ENCODE data around the gene MTSS2. TPM values are rescaled to one million over a fixed set of nuclear protein-coding genes. Genes with fewer than 3 reads are reported as not detected.

MTSS2 gene
- total and polyA plus RNA-seq, 2 donors from 2014 or later: 19.2 to 33.0 TPM

DNA sequence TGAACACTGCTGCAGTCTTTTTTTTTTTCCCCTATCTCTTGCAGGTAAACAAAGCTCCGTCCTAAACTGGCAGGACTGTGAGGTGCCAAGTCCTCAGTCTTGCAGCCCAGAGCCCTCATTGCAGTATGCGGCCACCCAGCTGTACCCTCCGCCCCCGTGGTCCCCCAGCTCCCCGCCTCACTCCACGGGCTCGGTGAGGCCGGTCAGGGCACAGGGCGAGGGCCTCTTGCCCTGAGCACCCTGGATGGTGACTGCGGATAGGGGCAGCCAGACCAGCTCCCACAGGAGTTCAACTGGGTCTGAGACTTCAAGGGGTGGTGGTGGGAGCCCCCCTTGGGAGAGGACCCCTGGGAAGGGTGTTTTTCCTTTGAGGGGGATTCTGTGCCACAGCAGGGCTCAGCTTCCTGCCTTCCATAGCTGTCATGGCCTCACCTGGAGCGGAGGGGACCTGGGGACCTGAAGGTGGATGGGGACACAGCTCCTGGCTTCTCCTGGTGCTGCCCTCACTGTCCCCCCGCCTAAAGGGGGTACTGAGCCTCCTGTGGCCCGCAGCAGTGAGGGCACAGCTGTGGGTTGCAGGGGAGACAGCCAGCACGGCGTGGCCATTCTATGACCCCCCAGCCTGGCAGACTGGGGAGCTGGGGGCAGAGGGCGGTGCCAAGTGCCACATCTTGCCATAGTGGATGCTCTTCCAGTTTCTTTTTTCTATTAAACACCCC is 25.7 kb downstream of the MTSS2 start:
- Histone ChIP-seq H3K4me1 (ENCODE audit: control insufficient read depth in 2 of 3, insufficient read depth in 2 of 3, low read depth in 1 of 3, low read length in 3 of 3) (no peaks in the 10 kb centered on the region), H3K4me3 (ENCODE audit: low read length in 3 of 3) (no peak overlapping the region), H3K27ac (ENCODE audit: low read depth in 2 of 2, low read length in 2 of 2) (no peak overlapping the region), H3K27me3 (ENCODE audit: control insufficient read depth, insufficient read depth, low read length) (no peaks in the 10 kb centered on the region), H3K36me3 (ENCODE audit: control insufficient read depth in 2 of 3, insufficient read depth in 3 of 3, low read length in 3 of 3) (peaks cover 0 to 4% (median 4%) of the 10 kb centered on the region in 3 donors), H3K9me3 (ENCODE audit: control insufficient read depth in 2 of 3, insufficient read depth in 1 of 3, low read length in 3 of 3) (no peaks in the 10 kb centered on the region), H3K9ac (ENCODE audit: low read length in 3 of 3) (no peak overlapping the region)
- DNase-seq (no peak), FAIRE-seq (no peak)
- TF ChIP-seq, protein P1, sequence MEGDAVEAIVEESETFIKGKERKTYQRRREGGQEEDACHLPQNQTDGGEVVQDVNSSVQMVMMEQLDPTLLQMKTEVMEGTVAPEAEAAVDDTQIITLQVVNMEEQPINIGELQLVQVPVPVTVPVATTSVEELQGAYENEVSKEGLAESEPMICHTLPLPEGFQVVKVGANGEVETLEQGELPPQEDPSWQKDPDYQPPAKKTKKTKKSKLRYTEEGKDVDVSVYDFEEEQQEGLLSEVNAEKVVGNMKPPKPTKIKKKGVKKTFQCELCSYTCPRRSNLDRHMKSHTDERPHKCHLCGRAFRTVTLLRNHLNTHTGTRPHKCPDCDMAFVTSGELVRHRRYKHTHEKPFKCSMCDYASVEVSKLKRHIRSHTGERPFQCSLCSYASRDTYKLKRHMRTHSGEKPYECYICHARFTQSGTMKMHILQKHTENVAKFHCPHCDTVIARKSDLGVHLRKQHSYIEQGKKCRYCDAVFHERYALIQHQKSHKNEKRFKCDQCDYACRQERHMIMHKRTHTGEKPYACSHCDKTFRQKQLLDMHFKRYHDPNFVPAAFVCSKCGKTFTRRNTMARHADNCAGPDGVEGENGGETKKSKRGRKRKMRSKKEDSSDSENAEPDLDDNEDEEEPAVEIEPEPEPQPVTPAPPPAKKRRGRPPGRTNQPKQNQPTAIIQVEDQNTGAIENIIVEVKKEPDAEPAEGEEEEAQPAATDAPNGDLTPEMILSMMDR (IDR thresholded peaks at IDR 0.05; ENCODE audit: borderline replicate concordance, extremely low read depth, insufficient read depth): no peak
- intact Hi-C loops (cut with DNase I): loop anchor here (10.0 kb wide), 1 partner anchor 125 kb away; no protein-coding TSS in a partner anchor

DNA sequence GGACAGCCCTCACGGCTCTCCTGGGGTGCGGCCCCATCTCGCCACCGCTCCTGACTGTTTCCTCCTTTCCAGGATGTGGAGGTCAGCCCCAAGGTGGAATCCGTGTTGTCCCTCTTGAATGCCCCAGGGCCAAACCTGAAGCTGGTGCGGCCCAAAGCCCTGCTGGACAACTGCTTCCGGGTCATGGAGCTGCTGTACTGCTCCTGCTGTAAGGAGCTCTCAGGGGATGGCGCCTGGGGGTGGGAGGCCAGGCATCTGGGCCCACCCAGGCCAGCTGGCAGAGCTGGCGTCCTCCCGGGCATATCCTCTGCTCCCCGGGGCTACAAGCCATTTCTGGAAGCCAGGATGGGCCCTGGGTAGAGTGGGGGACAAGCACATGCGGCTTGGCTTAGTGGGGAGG is 26.3 kb downstream of the MTSS2 start:
- Histone ChIP-seq H3K9me3 (ENCODE audit: control insufficient read depth in 2 of 3, insufficient read depth in 1 of 3, low read length in 3 of 3) (no peaks in the 10 kb centered on the region), H3K4me3 (ENCODE audit: low read length in 3 of 3) (no peak overlapping the region), H3K27ac (ENCODE audit: low read depth in 2 of 2, low read length in 2 of 2) (no peak overlapping the region), H3K9ac (ENCODE audit: low read length in 3 of 3) (no peak overlapping the region), H3K36me3 (ENCODE audit: control insufficient read depth in 2 of 3, insufficient read depth in 3 of 3, low read length in 3 of 3) (peaks cover 0 to 3% (median 0%) of the 10 kb centered on the region in 3 donors), H3K4me1 (ENCODE audit: control insufficient read depth in 2 of 3, insufficient read depth in 2 of 3, low read depth in 1 of 3, low read length in 3 of 3) (no peaks in the 10 kb centered on the region), H3K27me3 (ENCODE audit: control insufficient read depth, insufficient read depth, low read length) (no peaks in the 10 kb centered on the region)
- TF ChIP-seq, protein P1 (IDR thresholded peaks at IDR 0.05; ENCODE audit: borderline replicate concordance, extremely low read depth, insufficient read depth): no peak
- intact Hi-C loops (cut with DNase I): loop anchor here (10.0 kb wide), 1 partner anchor 125 kb away; no protein-coding TSS in a partner anchor
- DNase-seq: no peak
- FAIRE-seq: no peak

DNA sequence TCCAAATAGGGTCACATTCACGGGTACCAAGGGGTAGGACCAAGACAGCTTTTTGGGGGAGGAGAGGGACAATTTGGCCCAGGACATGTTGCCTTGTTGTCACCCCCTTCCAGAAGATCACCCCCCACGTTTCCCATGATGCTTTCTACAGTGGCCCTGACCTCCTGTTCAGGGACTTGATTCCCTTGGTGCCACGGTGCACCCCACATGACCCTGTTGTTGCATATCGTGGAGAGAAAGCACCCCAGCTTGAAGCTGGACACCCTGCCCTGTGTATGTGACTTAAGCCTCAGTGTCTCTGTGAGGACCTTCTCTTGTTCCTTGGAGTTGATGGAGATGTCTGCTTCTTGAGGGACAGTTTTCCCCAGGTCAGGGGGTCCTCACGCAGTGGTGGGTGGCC is 26.9 kb downstream of the MTSS2 start:
- Histone ChIP-seq H3K9ac (ENCODE audit: low read length in 3 of 3) (no peak overlapping the region), H3K27ac (ENCODE audit: low read depth in 2 of 2, low read length in 2 of 2) (no peak overlapping the region), H3K9me3 (ENCODE audit: control insufficient read depth in 2 of 3, insufficient read depth in 1 of 3, low read length in 3 of 3) (no peaks in the 10 kb centered on the region), H3K4me1 (ENCODE audit: control insufficient read depth in 2 of 3, insufficient read depth in 2 of 3, low read depth in 1 of 3, low read length in 3 of 3) (peaks cover 0 to 5% (median 0%) of the 10 kb centered on the region in 3 donors), H3K4me3 (ENCODE audit: low read length in 3 of 3) (no peak overlapping the region), H3K36me3 (ENCODE audit: control insufficient read depth in 2 of 3, insufficient read depth in 3 of 3, low read length in 3 of 3) (no peaks in the 10 kb centered on the region), H3K27me3 (ENCODE audit: control insufficient read depth, insufficient read depth, low read length) (no peaks in the 10 kb centered on the region)
- DNase-seq: no peak
- intact Hi-C loops (cut with DNase I): loop anchor here (10.0 kb wide), 1 partner anchor 124 kb away; no protein-coding TSS in a partner anchor
- no peak for FAIRE-seq
- TF ChIP-seq, protein P1 (IDR thresholded peaks at IDR 0.05; ENCODE audit: borderline replicate concordance, extremely low read depth, insufficient read depth): no peak

Data from kidney (tissue), 14 donors.